Brain microvascular endothelial cell (primary cell): Measurements from ENCODE around the gene FYCO1.

Experiments used
- DNase-seq: peaks from one replicate; pipeline ENCODE4 v3.0.0-alpha.2; 2020
- H3K27ac ChIP-seq: fragments of 250-450 bp; sonication (Bioruptor Pico); 2 replicates; pipeline ENCODE4 v1.5.1; 2020; ENCODE audit warnings: mild to moderate bottlenecking, moderate library complexity
- H3K27me3 ChIP-seq: fragments of 250-450 bp; sonication (Bioruptor Pico); replicated peaks from 2 replicates; pipeline ENCODE4 v1.5.1; 2020; ENCODE audit warnings: mild to moderate bottlenecking
- H3K36me3 ChIP-seq: fragments of 250-450 bp; sonication (Bioruptor Pico); replicated peaks from 2 replicates; pipeline ENCODE4 v1.5.1; 2020; ENCODE audit warnings: mild to moderate bottlenecking
- H3K4me3 ChIP-seq: 2 replicates; pipeline ENCODE4 v1.5.1; 2011; ENCODE audit warnings: low read depth, mild to moderate bottlenecking, control low read depth, low read length, moderate library complexity
- in situ Hi-C: cut with HindIII; loops from 2 replicates; pipeline ENCODE4 v1.10.0; 2017; ENCODE audit warnings: low sequenced_read_pairs, low pct_ligation_motif_present
- TF ChIP-seq, protein P1 (sequence below): IDR thresholded peaks from 2 replicates; pipeline ENCODE4 v1.5.1; 2011; ENCODE audit warnings: low read depth, mild to moderate bottlenecking, moderate library complexity, low read length, control low read depth, inconsistent platforms; ENCODE audit errors: missing control alignments

FYCO1 gene

DNA sequence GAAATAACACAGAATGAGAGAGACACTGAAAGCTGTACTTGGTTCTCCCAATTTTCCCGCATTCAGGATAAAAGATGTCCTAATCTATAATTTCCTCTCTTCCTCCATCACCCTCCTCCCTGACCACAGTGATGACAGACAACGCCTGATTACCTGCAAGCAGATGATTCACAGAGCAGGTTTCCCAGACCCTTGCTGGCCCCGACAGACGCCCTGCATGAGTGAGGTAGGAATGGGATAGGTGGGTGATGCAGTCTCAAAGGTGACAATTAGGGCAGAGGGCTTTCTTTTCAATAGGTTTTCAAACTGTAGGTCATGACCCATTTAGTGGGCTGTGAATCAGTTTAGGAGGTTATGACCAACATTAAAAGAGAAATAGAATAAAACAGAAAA lies 57.6 kb downstream of the FYCO1 start:
- DNase-seq: no peak
- TF ChIP-seq, protein P1, sequence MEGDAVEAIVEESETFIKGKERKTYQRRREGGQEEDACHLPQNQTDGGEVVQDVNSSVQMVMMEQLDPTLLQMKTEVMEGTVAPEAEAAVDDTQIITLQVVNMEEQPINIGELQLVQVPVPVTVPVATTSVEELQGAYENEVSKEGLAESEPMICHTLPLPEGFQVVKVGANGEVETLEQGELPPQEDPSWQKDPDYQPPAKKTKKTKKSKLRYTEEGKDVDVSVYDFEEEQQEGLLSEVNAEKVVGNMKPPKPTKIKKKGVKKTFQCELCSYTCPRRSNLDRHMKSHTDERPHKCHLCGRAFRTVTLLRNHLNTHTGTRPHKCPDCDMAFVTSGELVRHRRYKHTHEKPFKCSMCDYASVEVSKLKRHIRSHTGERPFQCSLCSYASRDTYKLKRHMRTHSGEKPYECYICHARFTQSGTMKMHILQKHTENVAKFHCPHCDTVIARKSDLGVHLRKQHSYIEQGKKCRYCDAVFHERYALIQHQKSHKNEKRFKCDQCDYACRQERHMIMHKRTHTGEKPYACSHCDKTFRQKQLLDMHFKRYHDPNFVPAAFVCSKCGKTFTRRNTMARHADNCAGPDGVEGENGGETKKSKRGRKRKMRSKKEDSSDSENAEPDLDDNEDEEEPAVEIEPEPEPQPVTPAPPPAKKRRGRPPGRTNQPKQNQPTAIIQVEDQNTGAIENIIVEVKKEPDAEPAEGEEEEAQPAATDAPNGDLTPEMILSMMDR: no peak
- no peak overlapping the region for H3K27ac ChIP-seq
- H3K36me3 ChIP-seq: no peaks in the 10 kb centered on the region
- no peak overlapping the region for H3K4me3 ChIP-seq
- in situ Hi-C loops: no loop called here
- H3K27me3 ChIP-seq: no peaks in the 10 kb centered on the region

DNA sequence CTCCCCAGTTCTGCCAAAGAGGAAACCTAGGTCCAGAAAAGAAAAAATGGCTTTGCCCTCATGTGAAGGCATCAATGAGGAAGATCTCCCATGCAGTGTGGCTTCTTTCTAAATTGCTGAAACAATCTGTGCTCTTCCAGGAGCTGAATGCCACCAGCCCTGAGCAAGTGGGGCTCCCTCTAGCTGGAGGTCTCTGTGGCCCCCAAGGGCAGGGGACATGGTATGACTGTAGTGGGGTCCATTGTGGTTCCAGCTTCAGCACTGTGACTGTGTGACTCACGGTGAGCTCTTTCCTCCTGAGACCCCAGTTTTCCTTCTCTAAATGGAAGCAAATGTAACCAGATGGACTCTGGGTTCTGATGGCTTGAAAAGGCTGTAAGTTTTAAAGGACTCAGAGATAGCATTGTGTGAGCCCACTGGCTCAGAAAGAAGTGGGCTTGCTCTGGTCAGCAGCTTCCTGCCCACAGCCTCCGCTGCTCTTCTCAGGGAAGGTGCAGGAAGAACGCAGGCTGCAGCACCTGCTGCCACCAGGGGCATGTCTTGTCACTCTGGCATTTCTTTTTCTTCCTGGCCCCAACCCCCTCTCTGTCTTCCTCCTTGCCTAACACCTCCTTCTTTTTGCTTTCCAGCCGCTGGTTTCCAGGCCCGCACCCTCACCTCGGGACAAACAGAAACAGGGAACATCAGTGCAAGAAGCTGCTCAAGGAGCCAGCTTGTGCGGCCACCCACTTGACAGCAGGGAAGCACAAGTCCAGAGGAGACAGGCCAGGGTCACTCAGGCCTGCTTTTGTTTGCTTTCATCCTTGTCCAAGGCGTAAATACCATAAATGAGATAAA lies 58.2 kb downstream of the FYCO1 start:
- no peak overlapping the region for H3K27ac ChIP-seq
- in situ Hi-C loops: no loop called here
- peaks cover 2% of the 10 kb centered on the region for H3K36me3 ChIP-seq
- H3K27me3 ChIP-seq: no peaks in the 10 kb centered on the region
- TF ChIP-seq, protein P1: no peak
- no peak overlapping the region for H3K4me3 ChIP-seq
- no peak for DNase-seq

DNA sequence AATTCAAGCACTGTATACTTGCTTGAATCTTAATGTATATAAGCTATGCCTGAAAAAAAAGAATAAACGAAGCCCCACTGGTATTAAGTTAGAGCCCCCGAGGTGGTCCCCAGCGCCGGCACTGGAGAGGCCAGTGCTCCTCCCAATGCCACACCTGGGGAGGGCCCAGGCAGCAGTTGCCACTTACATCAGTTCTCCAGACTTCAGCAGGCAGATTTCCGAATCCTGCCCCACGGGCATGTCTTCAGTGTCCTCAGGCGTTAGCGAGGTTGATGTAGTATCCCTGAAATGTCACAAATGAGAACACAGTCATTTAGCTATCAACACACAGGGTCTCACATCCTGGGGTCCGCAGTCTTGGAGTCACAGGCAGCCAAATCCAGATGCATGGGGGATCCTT lies 59.4 kb downstream of the FYCO1 start:
- DNase-seq: no peak
- TF ChIP-seq, protein P1: no peak
- H3K27ac ChIP-seq: no peak overlapping the region
- no peak overlapping the region for H3K4me3 ChIP-seq
- in situ Hi-C loops: no loop called here
- H3K36me3 ChIP-seq: peaks cover 6% of the 10 kb centered on the region
- H3K27me3 ChIP-seq: no peaks in the 10 kb centered on the region

DNA sequence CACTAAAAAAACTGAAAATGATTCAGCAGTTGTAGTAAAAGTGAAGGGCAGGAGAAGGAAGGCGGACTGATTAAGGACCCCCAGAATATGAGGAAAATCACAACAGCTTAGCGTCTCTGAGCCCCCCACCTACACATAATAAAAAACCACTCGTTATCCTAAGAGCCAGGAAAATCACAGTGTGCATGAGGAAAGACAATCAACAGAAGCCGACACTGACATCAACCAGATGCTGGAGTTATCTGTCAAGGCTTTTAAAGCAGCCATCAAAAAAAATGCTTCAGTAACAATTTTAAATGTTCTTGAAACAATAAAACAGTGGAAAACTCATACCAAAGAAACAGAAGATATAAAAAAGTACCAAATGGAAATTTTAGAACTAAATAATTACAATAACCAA lies 62.0 kb downstream of the FYCO1 start:
- Histone ChIP-seq H3K4me3 (no peak overlapping the region), H3K27ac (no peak overlapping the region), H3K27me3 (no peaks in the 10 kb centered on the region), H3K36me3 (peaks cover 13% of the 10 kb centered on the region)
- TF ChIP-seq, protein P1: no peak
- in situ Hi-C loops: no loop called here
- no peak for DNase-seq

DNA sequence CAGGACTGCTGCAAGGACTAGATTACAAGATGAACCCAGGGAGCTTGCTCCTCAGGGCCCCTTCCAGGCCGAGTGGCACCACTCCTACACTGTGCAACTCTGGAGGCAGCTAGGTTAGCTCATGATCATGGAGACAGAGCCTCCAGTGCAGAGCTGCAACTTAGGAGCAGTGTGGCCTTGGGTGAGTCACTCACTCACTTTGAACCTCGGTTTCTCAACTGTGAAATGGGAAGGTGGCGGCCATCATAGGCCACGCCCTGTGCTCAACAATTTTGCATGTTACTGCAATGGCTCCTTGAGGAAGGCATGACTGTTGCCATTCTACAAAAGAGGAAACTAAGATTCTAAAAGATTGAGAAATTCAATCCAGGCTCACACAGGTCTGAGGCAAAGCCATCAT lies 63.5 kb downstream of the FYCO1 start:
- in situ Hi-C loops: no loop called here
- Histone ChIP-seq H3K36me3 (peaks cover 13% of the 10 kb centered on the region), H3K27ac (no peak overlapping the region), H3K27me3 (no peaks in the 10 kb centered on the region), H3K4me3 (no peak overlapping the region)
- no peak for DNase-seq
- TF ChIP-seq, protein P1: no peak

DNA sequence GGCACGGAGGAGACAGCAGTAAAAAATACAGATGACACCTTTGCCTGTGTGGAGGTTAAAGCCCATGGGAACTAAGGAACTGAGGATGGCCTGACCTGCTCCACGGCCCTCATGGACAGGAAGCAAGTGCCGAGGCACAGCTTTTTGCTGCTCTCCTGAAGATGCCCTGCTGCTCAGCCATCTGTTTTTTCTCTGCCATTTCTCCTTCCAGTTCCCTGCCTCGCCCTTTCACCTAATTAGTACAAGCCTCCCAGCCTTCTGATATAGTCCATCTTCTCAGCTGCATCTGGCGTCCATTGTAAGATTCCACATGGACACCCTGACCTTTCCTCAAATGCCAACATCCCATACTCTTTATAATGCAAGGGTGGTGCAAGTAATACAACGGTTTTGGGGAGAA lies 64.1 kb downstream of the FYCO1 start:
- Histone ChIP-seq H3K4me3 (no peak overlapping the region), H3K27me3 (no peaks in the 10 kb centered on the region), H3K36me3 (peaks cover 13% of the 10 kb centered on the region), H3K27ac (no peak overlapping the region)
- DNase-seq: no peak
- in situ Hi-C loops: no loop called here
- TF ChIP-seq, protein P1: no peak
